Sciatic nerve (tissue), 2 donors: ENCODE measurements around the gene MFF. TPM values are rescaled to one million over a fixed set of nuclear protein-coding genes. Genes with fewer than 3 reads are reported as not detected.

Source experiments
- ATAC-seq: fragments of 200-7000 bp; cut with Tn5 transposase; one replicate; pipeline ENCODE4 v1.9.1; 2020; ENCODE audit warnings: mild to moderate bottlenecking, moderate library complexity
- DNase-seq: peaks from one replicate; pipeline ENCODE4 v3.0.0-alpha.2; 2020; ENCODE audit warnings: low spot score
- intact Hi-C: fragments of 100-400 bp; cut with DNase I; formaldehyde crosslinking; loops from one replicate; pipeline ENCODE4 v1.14.2; 2022
- total RNA-seq: library from RNA; stranded (reverse); fragmentation: NEBNext Ultra II Directional; extraction: Animal tissue kit (Norgen Biotek cat#: 25700); gene quantifications from one replicate; pipeline ENCODE4 v1.2.1, GENCODE V29; 2021
- donor health status: DM: no; HTN: no; CAD: no.
- donor health status: DM: no; HTN: no; CAD: no.

MFF gene, protein sequence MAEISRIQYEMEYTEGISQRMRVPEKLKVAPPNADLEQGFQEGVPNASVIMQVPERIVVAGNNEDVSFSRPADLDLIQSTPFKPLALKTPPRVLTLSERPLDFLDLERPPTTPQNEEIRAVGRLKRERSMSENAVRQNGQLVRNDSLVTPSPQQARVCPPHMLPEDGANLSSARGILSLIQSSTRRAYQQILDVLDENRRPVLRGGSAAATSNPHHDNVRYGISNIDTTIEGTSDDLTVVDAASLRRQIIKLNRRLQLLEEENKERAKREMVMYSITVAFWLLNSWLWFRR
- 72.5 TPM for total RNA-seq

DNA sequence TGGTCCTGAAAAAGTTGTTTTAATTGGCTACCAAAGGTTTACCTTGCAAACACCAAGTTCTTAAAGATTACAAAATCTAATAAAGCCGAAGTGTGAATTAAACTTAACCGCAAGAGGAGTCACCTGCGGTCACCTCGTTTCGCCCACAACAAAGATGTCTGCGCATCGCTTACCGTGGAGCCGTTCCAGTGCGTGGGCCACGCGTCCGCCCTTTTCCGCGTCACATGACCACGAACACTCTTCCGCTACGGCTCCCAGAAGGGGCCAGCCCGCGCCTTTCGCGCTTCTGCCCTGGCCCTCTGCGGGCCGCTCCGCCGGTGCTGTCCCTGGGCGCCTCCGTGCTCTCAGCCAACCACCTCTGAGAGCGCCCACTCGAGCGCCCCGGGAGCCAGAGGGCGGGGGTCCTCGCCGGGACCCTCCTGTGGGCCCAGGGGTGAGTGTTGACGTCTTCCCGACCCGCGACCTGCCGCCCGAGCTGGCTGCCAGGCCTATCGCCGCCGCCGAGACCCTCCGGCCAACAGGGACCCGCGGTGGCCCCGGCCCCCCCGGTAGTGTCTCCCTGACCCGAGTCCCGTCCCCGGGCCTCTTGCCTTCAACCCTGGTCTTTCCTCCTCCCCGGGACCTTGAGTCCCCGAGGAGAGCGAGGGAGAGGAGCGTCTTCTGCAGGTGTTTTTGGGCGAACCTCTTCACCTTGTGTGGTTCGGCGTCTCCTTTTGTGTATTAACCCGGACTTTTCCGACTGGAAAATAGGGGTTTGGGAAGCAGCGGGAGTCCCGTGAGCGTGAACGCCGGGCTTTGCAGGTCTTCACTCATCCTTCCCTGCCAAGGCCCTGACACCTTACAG, at the start of gene MFF:
Gene MFF (plus strand): TSS at position 257 of the 844 bp plus-strand sequence. CDS start 5,415 bp downstream, outside the sequence.
- DNase-seq = peak; percentile 96
- peak; percentile 100 for ATAC-seq
- intact Hi-C loops = no loop called here

DNA sequence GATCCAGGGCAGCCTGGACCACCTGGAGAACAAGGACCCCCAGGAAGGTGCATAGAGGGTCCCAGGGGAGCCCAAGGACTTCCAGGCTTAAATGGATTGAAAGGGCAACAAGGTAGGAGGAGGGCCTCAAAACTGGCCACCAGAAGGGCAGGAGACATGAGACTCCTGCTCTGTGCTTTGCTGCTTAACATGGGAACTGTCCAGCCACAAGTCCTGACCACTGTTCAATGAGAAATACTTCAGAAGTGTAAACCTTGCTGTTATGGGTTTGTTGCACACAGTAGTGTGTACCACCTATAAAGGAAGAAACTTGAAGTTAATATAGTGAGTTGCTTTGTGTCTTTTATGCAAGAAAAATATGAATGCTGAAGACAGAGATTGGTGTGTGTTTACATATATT, 44.2 kb upstream of the MFF start:
- no peak for ATAC-seq
- no peak for DNase-seq
- intact Hi-C loops = no loop called here

DNA sequence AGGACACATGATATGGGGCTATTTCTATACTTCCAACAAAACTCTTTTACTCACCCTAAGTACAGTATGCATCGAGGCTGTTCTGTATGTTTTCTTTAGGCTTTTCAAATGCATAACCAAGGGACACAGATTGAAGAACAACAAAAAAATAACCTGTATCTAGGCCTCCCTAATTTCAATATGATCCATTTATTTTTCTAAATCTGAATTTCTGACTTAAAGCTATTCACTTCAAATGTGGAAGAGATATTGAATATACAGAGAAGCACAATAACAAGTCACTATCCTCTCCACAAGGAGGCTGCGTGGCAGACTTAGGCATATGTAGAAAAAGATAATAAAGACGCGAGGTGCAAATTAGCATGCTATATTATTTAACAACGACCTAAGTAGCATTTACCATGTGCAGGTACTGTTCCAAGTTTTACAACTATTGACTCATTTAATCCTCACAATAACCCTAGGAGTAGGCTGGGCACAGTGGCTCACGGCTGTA, 39.3 kb upstream of the MFF start:
- intact Hi-C loops = no loop called here
- ATAC-seq (no peak), DNase-seq (no peak)

DNA sequence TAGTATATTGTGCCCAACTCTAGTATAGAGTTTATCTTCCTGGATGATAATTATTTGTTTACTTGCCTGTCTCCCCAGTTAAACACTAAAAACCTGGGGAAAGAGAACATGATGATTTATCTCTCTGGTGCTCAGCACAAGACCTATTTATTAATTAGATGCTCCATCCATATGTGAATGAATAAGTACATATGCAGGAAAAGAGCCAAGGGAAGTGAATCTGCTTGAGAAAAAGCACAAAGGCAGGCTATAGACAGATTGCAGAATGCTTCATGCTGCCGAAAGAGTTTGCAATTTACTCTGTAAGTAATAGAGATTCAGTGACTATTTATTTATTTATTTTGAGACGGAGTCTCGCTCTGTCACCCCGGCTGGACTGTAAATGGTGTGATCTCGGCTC, 37.3 kb upstream of the MFF start:
- ATAC-seq = no peak
- intact Hi-C loops = no loop called here
- DNase-seq = no peak

DNA sequence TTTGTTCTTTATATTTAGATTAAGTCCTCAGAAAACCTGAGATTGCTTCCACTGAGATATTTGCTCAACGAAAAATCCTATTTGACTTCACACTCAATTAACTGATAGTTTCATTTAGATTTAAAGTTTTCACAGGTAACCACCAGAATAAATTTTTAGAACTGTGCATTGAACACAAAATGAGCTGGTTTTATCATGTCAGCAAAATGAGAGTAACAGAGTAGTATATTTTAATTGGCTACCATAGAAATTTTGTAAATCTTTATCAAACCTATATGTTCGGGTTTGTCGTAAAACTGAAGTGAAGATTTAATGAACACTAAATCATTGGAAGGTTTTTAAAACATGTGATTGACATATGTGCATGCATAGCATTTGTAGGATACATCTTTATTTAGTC, 32.7 kb upstream of the MFF start:
- intact Hi-C loops = no loop called here

DNA sequence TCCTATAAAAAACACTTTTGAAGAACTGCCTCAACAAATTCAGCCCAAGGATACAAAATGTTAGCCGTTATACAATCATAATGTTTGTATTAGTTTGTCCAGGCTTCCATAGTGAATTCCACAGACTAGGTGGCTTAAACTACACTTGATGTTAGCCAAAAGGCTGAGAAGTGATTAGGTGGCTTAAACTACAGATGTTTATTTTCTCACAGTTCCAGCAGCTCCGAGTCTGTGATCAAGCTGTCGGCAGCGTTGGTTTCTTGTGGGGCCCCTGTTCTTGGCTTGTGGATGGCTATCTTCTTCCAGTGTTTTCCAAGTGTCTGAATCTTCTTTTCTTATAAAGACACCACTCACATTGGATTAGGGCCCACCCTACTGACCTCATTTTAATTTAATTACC, 31.5 kb upstream of the MFF start:
- intact Hi-C loops = no loop called here
- ATAC-seq (no peak), DNase-seq (no peak)

More for the DNA sequence above, 32.7 kb upstream of the MFF start:
- no peak for DNase-seq
- no peak for ATAC-seq

DNA sequence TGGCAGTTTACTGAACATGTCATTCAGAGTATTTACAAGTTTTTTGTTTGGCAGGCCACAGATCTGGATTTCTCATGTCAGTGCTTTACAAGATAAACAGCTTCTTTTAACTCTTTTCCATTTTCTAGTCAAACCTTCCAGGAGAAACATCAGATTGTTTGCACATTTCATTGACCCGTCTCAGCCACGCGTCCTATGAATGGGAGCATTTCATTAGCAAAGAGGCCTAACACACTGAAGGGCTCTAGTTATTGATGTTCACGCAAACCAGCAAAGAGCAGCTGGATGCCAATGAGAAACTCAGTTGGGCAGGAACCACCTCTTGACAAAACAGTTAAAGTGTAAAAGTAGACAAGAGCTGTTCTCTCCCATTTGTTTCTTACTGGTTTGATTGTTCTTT, 29.2 kb upstream of the MFF start:
- no peak for ATAC-seq
- no peak for DNase-seq
- intact Hi-C loops = no loop called here

DNA sequence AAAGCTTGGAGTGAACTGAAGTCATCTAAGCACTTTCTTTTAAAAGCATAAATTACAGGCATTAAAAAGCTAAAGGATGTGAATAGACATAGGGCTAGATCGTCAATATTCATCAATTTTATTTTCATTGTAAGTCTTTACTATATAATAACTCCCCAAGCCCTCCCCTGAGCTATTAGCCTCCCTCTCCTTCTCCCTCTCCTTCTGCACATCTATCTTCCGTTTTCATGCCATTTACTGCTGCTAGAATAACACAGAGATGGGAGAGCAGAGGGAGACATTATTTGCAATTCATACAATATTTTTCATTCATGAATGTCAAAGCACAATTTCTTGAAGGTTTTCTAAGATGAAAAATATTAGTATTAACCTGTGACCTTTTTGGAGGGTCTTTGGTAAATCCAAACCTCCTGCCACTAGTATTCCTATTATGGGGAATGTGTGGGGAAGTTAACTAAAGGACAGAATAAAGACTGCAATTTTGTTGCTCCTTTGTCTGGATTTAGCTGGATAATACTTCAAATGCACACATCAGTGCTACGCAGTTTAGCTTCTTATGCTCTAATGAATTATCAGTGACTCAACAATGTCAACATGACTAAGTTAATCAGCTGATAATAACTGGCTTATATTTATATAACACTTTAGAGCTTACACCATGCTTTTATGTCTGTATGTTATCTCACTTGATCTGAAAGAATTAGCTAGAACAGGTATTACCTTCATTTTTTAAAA, 28.2 kb upstream of the MFF start:
- ATAC-seq = no peak
- intact Hi-C loops = no loop called here
- no peak for DNase-seq

DNA sequence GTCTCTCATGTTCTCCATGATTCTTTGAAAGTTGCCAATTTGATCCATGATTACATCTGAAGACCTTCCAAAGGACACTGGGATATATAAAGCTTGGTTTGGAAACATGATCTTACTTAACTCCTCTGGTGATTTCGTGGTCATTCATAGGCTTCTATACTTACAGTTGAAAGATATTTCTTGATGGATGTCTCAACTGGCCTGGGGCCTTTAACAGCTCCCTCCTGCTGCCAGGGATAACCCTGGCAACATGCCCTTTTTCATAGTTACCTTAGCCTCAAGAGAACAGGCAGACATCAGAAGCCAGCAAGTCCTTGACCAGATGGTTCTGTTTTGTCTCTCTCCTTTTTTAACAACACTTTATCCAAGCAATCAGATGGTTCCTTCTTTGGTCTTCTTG, 23.5 kb upstream of the MFF start:
- intact Hi-C loops = no loop called here
- ATAC-seq (no peak), DNase-seq (no peak)

DNA sequence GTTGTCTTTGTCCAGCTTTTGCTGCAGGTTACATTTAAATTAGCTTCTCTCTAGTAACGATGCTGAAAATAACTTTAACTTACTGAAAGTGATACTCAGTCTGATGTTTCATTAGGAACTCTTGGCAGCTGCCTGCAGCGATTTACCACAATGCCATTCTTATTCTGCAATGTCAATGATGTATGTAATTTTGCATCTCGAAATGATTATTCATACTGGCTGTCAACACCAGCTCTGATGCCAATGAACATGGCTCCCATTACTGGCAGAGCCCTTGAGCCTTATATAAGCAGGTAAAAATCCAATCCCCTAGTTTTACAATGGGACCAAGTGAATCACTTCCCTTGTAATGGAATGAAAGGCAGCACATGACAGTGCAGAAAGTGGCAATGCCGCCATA, 16.3 kb upstream of the MFF start:
- intact Hi-C loops = no loop called here
- DNase-seq (no peak), ATAC-seq (no peak)

DNA sequence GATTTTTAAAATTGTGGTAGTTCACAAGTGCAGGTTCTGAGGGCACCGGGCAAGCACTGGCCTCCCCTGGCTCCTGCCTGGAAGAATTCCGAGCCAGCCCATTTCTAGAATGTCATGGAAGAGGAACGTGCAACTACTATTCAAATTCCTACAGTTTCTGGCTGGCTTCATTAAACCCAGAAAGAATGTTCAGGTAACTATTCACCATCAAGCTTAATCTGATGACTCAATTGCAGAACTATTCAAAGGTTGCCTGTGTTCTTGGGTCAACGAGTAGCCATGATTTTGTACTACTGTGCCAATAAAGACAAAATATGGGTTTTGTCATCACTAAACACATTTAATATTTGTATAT, 14.3 kb upstream of the MFF start:
- no peak for DNase-seq
- no peak for ATAC-seq
- intact Hi-C loops = no loop called here

DNA sequence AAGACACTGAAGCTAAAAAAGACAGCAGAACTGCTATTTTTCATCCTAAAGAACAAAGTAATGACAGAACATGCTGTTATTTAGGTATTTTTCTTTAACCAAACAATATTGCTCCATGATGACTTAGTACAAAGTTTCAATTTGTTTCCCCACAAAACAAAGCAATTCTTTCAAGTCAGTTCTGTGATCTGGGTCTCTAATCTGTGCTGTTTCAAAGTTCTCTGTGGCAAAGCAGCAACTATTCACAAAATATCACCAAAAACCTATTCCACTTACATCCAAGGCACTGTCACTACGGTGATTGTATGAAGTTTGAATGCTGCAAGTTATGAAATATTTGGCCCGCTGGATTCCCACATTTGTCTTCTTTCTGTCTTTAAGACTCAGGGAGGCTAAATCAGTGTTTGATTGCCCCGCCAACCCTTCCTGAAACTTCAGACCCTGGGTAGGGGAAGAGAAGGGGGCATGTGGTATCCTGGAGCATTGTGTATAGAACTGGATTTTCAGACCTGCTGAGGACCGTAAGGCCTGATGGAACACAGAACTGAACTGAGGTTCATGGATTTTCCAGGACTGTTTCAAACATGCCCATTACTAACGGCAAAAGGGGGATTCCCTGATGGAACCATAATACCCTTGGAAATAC, 13.1 kb upstream of the MFF start:
- DNase-seq (no peak), ATAC-seq (no peak)
- intact Hi-C loops = no loop called here

DNA sequence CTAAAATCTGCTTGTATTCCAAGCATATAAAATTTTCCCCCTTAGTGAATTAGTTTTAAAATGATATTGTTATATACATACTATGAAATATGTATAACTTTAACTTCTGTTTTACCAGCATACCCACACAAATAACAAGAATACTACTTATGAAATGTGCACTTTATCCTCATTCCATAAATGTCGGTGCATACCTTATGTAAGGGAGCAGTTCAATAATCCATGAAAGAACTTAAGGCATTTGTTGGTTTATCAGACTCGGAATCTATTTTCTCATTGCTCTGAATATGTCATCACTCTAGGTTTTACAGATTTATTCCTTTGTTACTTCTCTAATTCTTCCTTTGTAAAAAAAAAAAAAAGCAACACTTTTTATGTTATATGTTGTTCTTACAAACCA, 12.5 kb upstream of the MFF start:
- no peak for ATAC-seq
- DNase-seq = no peak
- intact Hi-C loops = no loop called here

DNA sequence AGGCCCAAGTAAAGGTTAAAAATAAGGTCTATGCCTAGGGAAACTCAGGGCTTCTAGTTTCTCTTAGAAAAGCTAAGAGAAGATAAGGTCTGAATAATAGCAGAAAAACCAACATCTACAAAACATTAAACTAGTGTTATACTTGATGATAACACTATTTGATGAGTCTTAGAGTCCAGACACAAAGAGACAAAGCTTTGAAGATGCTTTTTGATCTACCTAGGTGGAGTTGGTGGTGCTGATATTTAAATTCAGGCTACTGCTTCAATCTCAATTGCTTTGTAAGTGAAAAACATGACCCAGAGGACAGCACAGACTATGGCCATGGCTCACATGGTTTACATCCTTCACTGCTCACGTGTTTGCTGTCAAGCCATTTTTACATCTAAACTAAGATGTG, 11.7 kb upstream of the MFF start:
- no peak for ATAC-seq

DNA sequence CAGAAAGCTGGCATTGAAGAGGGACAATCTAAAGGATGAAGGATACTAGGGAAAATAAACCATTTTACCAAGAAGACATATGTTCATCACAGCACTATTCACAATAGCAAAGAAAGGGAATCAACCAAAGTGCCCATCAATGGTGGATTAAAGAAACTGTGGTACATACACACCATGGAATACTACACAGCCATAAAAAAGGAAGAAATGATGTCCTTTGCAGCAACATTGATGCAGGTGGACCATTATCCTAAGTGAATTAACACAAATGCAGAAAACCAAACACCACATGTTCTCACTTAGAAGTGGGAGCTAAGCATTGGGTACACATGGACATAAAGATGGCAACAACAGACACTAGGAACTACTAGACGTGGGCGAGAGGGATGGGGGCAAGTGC, 7.2 kb upstream of the MFF start:
- DNase-seq (no peak), ATAC-seq (no peak)
- intact Hi-C loops = no loop called here

More for the DNA sequence above, 11.7 kb upstream of the MFF start:
- intact Hi-C loops = no loop called here
- DNase-seq = no peak

DNA sequence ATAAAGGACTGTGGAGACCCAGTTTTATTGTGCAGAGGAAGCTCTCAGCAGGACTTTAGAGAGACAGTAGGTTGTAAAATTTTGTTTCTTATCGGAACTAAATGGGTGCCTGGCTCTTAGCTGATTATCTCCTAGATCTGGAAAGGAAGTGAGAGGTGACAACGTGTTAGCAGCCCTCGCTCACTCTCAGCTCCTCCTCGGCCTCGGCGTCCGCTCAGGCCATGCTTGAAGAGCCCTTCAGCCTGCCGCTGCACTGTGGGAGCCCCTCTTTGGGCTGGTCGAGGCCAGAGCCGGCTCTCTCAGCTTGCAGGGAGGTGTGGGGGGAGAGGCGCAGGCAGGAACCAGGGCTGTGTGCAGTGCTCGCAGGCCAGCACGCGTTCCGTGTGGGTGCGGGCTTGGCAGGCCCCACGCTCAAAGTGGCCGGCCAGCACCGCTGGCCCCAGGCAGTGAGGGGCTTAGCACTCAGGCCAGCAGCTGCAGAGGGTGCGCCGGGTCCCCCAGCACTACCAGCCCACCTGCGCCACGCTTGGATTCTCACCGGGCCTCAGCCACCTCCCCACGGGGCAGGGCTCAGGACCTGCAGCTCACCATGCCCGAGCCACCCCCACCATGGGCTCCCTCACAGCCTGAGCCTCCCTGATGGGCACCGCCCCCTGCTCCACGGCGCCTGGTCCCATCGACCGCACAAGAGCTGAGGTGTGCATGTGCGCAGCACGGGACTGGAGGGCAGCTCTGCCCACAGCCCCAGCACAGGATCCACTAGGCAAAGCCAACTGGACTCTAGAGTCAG, 4.6 kb upstream of the MFF start:
- intact Hi-C loops = no loop called here
- no peak for DNase-seq
- no peak for ATAC-seq

DNA sequence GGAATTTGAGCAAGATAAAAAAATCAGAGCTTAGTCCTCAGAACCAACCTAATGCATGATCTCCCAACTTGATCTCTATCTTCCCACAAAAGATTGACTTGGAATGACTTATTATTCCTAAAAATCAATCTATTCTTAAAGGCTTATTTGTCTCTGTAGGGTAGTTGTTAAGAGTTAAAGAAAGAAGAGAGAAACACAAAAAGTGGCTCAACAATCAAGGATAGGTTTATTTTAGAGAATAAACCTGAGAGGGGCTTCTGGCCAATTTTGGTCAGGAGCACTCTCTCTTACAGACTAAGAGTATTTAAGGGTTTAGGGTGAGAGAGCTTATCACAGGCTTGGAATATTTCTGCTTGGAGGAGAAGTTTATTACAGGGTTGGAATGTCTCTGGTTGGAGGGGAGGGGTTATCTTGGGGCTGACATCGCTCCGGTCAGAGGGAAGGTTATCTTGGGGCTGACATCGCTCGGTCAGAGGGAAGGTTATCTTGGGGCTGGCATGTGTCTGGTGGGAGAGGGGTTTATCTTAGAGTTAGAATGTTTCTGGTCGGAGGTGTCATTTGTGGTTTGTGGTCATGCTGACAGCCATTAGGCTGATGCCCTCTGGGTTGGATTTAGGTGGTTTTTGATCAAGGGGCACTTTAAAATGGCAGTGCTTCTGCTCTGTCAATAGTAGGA, 2.4 kb upstream of the MFF start:
- no peak for ATAC-seq
- intact Hi-C loops = loop anchor here (2.0 kb wide), 1 partner anchor 34 kb away; no protein-coding TSS in a partner anchor
- DNase-seq = no peak

DNA sequence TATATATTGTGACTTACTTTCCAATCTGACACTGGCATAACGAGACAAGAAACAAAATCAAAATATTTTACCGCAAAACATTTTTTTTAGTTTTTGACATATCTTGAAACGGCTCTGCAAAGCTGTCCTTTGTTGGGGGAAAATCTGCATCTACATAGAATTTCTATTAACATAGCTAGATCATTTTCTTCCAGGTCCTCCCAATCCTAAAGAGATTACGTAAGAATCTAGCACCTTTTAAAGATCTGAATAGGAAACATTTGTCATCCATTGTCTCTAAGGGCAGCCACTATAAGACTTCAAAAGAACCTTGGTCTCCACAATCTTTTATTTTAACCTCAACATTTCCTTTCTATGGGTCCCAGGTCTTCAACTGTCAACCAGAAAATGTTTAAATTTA, 1.2 kb upstream of the MFF start:
- intact Hi-C loops = loop anchor here (2.0 kb wide), 1 partner anchor 33 kb away; no protein-coding TSS in a partner anchor
- no peak for DNase-seq
- ATAC-seq = no peak
